WTC11 (cell line): ENCODE data around the gene PCGF2.

Experiments
- NFYB ChIP-seq: sonication (generic); formaldehyde crosslinking; conservative IDR thresholded peaks from 2 replicates; pipeline ENCODE4 v1.8.0; 2022; ENCODE audit warnings: low read depth, missing genetic modification reagents
- NR2C2 ChIP-seq: sonication (generic); formaldehyde crosslinking; IDR thresholded peaks from 2 replicates; pipeline ENCODE4 v1.8.0; 2022; ENCODE audit warnings: mild to moderate bottlenecking, missing genetic modification reagents
- NR3C1 ChIP-seq: sonication (generic); formaldehyde crosslinking; conservative IDR thresholded peaks from 2 replicates; pipeline ENCODE4 v1.8.1; 2023; ENCODE audit warnings: low read depth, mild to moderate bottlenecking, missing genetic modification reagents
- RORB ChIP-seq: fragments of 250-450 bp; sonication (Bioruptor Pico); IDR thresholded peaks from 2 replicates; pipeline ENCODE4 v1.9.0; 2021; ENCODE audit warnings: mild to moderate bottlenecking
- TF ChIP-seq, protein P1 (sequence below): fragments of 200-600 bp; IDR thresholded peaks from 2 replicates; pipeline ENCODE4 v1.8.0; 2022; ENCODE audit warnings: antibody characterized with exemption
- TF ChIP-seq, protein P2 (sequence below): sonication (generic); formaldehyde crosslinking; IDR thresholded peaks from 2 replicates; pipeline ENCODE4 v1.8.1; 2022; ENCODE audit warnings: mild to moderate bottlenecking, missing genetic modification reagents, moderate library complexity, borderline replicate concordance
- TF ChIP-seq, protein P3 (sequence below): sonication (generic); formaldehyde crosslinking; IDR thresholded peaks from 2 replicates; pipeline ENCODE4 v1.8.0; 2022; ENCODE audit warnings: mild to moderate bottlenecking, missing genetic modification reagents
- TF ChIP-seq, protein P4 (sequence below): sonication (generic); formaldehyde crosslinking; IDR thresholded peaks from 2 replicates; pipeline ENCODE4 v1.8.1; 2023; ENCODE audit warnings: mild to moderate bottlenecking, missing genetic modification reagents
- TF ChIP-seq, protein P5 (sequence below): sonication (generic); formaldehyde crosslinking; IDR thresholded peaks from 2 replicates; pipeline ENCODE4 v1.8.1; 2023; ENCODE audit warnings: mild to moderate bottlenecking, missing genetic modification reagents, moderate library complexity
- TF ChIP-seq, protein P6 (sequence below): sonication (generic); formaldehyde crosslinking; IDR thresholded peaks from 2 replicates; pipeline ENCODE4 v1.8.0; 2022; ENCODE audit warnings: mild to moderate bottlenecking, missing genetic modification reagents

DNA sequence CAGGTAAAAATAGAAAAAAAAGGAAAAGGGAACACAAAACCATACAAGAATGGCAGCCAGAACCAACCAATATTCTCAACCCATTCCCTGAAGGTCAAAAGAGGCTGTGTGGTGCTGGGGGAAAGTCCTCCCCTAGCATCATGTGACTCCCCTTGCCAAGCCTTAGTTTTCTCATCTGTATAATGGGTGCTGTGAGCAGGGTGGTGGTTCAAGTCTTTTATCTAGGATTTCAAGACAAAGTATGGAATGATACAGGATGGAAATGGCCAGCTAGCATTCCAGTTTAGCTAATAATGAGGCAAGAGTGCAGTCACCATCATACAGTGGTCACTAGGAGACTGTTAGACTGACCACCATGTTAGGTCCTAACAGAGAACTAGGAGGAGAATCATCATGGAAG lies 25.1 kb upstream of the PCGF2 start:
- no peak for TF ChIP-seq NR3C1
- no peak for TF ChIP-seq NFYB (CRISPR knock-in tag)
- TF ChIP-seq, protein P1, sequence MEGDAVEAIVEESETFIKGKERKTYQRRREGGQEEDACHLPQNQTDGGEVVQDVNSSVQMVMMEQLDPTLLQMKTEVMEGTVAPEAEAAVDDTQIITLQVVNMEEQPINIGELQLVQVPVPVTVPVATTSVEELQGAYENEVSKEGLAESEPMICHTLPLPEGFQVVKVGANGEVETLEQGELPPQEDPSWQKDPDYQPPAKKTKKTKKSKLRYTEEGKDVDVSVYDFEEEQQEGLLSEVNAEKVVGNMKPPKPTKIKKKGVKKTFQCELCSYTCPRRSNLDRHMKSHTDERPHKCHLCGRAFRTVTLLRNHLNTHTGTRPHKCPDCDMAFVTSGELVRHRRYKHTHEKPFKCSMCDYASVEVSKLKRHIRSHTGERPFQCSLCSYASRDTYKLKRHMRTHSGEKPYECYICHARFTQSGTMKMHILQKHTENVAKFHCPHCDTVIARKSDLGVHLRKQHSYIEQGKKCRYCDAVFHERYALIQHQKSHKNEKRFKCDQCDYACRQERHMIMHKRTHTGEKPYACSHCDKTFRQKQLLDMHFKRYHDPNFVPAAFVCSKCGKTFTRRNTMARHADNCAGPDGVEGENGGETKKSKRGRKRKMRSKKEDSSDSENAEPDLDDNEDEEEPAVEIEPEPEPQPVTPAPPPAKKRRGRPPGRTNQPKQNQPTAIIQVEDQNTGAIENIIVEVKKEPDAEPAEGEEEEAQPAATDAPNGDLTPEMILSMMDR, result no peak
- TF ChIP-seq, protein P2, sequence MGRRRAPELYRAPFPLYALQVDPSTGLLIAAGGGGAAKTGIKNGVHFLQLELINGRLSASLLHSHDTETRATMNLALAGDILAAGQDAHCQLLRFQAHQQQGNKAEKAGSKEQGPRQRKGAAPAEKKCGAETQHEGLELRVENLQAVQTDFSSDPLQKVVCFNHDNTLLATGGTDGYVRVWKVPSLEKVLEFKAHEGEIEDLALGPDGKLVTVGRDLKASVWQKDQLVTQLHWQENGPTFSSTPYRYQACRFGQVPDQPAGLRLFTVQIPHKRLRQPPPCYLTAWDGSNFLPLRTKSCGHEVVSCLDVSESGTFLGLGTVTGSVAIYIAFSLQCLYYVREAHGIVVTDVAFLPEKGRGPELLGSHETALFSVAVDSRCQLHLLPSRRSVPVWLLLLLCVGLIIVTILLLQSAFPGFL (CRISPR knock-in tag), result no peak
- TF ChIP-seq, protein P3, sequence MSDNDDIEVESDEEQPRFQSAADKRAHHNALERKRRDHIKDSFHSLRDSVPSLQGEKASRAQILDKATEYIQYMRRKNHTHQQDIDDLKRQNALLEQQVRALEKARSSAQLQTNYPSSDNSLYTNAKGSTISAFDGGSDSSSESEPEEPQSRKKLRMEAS (CRISPR knock-in tag), result no peak
- no peak for TF ChIP-seq RORB (CRISPR knock-in tag)
- TF ChIP-seq NR2C2 (CRISPR knock-in tag), result no peak
- TF ChIP-seq, protein P4, sequence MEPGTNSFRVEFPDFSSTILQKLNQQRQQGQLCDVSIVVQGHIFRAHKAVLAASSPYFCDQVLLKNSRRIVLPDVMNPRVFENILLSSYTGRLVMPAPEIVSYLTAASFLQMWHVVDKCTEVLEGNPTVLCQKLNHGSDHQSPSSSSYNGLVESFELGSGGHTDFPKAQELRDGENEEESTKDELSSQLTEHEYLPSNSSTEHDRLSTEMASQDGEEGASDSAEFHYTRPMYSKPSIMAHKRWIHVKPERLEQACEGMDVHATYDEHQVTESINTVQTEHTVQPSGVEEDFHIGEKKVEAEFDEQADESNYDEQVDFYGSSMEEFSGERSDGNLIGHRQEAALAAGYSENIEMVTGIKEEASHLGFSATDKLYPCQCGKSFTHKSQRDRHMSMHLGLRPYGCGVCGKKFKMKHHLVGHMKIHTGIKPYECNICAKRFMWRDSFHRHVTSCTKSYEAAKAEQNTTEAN (CRISPR knock-in tag), result no peak
- TF ChIP-seq, protein P5, sequence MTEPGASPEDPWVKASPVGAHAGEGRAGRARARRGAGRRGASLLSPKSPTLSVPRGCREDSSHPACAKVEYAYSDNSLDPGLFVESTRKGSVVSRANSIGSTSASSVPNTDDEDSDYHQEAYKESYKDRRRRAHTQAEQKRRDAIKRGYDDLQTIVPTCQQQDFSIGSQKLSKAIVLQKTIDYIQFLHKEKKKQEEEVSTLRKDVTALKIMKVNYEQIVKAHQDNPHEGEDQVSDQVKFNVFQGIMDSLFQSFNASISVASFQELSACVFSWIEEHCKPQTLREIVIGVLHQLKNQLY (CRISPR knock-in tag), result no peak
- TF ChIP-seq, protein P6, sequence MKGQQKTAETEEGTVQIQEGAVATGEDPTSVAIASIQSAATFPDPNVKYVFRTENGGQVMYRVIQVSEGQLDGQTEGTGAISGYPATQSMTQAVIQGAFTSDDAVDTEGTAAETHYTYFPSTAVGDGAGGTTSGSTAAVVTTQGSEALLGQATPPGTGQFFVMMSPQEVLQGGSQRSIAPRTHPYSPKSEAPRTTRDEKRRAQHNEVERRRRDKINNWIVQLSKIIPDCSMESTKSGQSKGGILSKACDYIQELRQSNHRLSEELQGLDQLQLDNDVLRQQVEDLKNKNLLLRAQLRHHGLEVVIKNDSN (CRISPR knock-in tag), result no peak
